HepG2 (cell line): ENCODE data around the gene SRPK3.

Source experiments
- CBX1 ChIP-seq: IDR thresholded peaks from one replicate; pipeline ENCODE4 v1.6.1; 2016; ENCODE audit warnings: antibody characterized with exemption, low read depth
- GTF3A ChIP-seq: sonication (generic); formaldehyde crosslinking; conservative IDR thresholded peaks from 2 replicates; pipeline ENCODE4 v1.4.0; 2020; ENCODE audit warnings: mild to moderate bottlenecking, missing genetic modification reagents
- HNRNPUL1 ChIP-seq: fragments of 200-400 bp; formaldehyde crosslinking; IDR thresholded peaks from 2 replicates; pipeline ENCODE4 v1.6.1; 2017; ENCODE audit warnings: low read depth, mild to moderate bottlenecking, low read length, moderate library complexity
- RORA ChIP-seq: sonication (generic); formaldehyde crosslinking; IDR thresholded peaks from 2 replicates; pipeline ENCODE4 v1.5.0; 2020; ENCODE audit warnings: mild to moderate bottlenecking, missing genetic modification reagents, moderate library complexity
- TCF7 ChIP-seq: sonication (generic); IDR thresholded peaks from 2 replicates; pipeline ENCODE4 v1.6.1; 2016; ENCODE audit warnings: antibody characterized with exemption, low read depth
- ZBTB8A ChIP-seq: sonication (generic); formaldehyde crosslinking; IDR thresholded peaks from 2 replicates; pipeline ENCODE4 v1.4.0; 2020; ENCODE audit warnings: mild to moderate bottlenecking, low read depth, missing genetic modification reagents, borderline replicate concordance
- ZNF24 ChIP-seq: fragments of 450-650 bp; IDR thresholded peaks from 2 replicates; pipeline ENCODE4 v1.6.1; 2017; ENCODE audit warnings: antibody characterized with exemption, mild to moderate bottlenecking
- ZNF256 ChIP-seq: sonication (generic); formaldehyde crosslinking; conservative IDR thresholded peaks from 2 replicates; pipeline ENCODE4 v1.4.0; 2020; ENCODE audit warnings: missing genetic modification reagents
- ZNF282 ChIP-seq: fragments of 450-650 bp; IDR thresholded peaks from 2 replicates; pipeline ENCODE4 v1.6.1; 2018; ENCODE audit not compliant: partially characterized antibody
- ZNF577 ChIP-seq: sonication (generic); formaldehyde crosslinking; IDR thresholded peaks from 2 replicates; pipeline ENCODE4 v1.4.0; 2020; ENCODE audit warnings: mild to moderate bottlenecking, low read depth, missing genetic modification reagents, borderline replicate concordance
- TF ChIP-seq, protein P1 (sequence below): sonication (generic); formaldehyde crosslinking; IDR thresholded peaks from 2 replicates; pipeline ENCODE4 v1.5.0; 2020; ENCODE audit warnings: mild to moderate bottlenecking, missing genetic modification reagents, moderate library complexity

DNA sequence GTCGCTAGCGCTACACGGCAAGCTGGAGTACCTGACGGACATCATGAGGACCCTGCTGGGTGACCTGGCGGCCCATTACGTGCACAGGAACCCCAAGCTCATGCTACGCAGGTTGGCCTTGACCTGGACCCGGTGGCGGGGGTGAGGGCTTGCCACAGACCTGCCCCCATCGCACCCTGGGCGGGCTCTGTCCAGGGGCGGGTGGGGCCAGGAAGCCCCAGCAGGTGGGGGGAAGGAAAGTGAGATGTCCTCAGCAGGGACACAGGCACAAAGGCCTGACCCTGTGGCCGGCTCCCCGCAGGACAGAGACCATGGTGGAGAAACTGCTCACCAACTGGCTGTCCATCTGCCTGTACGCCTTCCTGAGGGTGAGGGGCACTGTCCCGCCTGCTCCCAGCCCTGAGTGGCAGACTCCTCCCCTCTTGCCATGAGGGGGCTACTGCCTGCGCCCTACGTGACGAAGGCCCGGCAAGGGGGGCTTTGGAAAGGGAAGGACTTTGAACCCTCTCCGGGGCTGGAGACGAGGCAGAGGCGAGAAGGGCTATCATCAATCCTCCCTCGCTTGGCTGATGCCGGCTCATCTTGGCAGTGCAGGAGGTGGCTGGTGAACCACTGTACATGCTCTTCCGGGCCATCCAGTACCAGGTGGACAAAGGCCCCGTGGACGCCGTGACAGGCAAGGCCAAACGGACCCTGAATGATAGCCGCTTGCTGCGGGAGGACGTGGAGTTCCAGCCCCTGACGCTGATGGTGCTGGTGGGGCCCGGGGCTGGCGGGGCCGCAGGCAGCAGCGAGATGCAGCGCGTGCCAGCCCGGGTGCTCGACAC is 5.3 kb upstream of the SRPK3 start:
- TF ChIP-seq HNRNPUL1, result no peak
- TF ChIP-seq, protein P1, sequence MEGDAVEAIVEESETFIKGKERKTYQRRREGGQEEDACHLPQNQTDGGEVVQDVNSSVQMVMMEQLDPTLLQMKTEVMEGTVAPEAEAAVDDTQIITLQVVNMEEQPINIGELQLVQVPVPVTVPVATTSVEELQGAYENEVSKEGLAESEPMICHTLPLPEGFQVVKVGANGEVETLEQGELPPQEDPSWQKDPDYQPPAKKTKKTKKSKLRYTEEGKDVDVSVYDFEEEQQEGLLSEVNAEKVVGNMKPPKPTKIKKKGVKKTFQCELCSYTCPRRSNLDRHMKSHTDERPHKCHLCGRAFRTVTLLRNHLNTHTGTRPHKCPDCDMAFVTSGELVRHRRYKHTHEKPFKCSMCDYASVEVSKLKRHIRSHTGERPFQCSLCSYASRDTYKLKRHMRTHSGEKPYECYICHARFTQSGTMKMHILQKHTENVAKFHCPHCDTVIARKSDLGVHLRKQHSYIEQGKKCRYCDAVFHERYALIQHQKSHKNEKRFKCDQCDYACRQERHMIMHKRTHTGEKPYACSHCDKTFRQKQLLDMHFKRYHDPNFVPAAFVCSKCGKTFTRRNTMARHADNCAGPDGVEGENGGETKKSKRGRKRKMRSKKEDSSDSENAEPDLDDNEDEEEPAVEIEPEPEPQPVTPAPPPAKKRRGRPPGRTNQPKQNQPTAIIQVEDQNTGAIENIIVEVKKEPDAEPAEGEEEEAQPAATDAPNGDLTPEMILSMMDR (CRISPR knock-in tag), result no peak
- no peak for TF ChIP-seq ZNF256
- no peak for TF ChIP-seq RORA (CRISPR knock-in tag)
- TF ChIP-seq ZNF577, result no peak
- no peak for TF ChIP-seq CBX1
- TF ChIP-seq TCF7, result no peak
- TF ChIP-seq ZNF282, result no peak
- no peak for TF ChIP-seq ZBTB8A
- TF ChIP-seq GTF3A (CRISPR knock-in tag), result no peak
- no peak for TF ChIP-seq ZNF24
